ENCODE data around the gene ABLIM3.

DNA sequence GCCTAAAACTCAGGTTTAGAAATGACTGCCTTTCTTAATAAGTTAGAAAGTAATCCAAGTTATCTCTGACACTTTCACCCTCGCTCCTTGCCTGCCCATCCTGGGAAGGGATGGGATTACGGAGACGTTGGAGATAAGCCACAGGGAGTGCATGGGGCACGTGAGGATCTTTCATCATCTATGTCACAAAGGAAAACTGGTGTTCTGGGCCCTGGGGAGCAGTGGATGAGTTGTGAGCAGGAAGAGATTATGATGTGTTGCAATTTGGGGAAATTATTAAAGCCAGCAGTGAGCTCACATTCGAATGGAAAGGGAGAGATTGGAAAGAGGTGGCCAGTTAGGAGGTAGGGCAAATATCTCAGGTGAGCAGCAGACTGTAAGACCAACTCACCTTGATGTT is 143.2 kb downstream of the ABLIM3 start:
- TF ChIP-seq, protein P1, sequence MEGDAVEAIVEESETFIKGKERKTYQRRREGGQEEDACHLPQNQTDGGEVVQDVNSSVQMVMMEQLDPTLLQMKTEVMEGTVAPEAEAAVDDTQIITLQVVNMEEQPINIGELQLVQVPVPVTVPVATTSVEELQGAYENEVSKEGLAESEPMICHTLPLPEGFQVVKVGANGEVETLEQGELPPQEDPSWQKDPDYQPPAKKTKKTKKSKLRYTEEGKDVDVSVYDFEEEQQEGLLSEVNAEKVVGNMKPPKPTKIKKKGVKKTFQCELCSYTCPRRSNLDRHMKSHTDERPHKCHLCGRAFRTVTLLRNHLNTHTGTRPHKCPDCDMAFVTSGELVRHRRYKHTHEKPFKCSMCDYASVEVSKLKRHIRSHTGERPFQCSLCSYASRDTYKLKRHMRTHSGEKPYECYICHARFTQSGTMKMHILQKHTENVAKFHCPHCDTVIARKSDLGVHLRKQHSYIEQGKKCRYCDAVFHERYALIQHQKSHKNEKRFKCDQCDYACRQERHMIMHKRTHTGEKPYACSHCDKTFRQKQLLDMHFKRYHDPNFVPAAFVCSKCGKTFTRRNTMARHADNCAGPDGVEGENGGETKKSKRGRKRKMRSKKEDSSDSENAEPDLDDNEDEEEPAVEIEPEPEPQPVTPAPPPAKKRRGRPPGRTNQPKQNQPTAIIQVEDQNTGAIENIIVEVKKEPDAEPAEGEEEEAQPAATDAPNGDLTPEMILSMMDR (conservative IDR thresholded peaks at IDR 0.05): no peak
- TF ChIP-seq EZH2 (IDR thresholded peaks at IDR 0.05; ENCODE audit: low read depth): no peak
